HEK293 (cell line): ENCODE measurements around the gene EMP1.
A peak's percentile ranks its signal among the peaks of the same experiment; 100 is the strongest.

ENCODE experiments used
- CTCF ChIA-PET: fragments of 350-600 bp; formaldehyde crosslinking; extraction: SDS; loops from one replicate; lab custom pipeline; 2021; ENCODE audit warnings: antibody characterized with exemption; lab: Yijun Ruan, JAX
- POLR2A ChIA-PET: fragments of 300-600 bp; formaldehyde crosslinking; extraction: SDS; loops from one replicate; lab custom pipeline; 2020; ENCODE audit warnings: antibody characterized with exemption, inconsistent platforms; lab: Yijun Ruan, JAX
- H3K27ac ChIP-seq: fragments of 200-500 bp; sonication (Bioruptor generic); 2 replicates; pipeline ENCODE4 v1.5.1; 2014; ENCODE audit warnings: low read depth, low read length, control low read depth, inconsistent platforms; ENCODE audit errors: extremely low read depth
- H3K36me3 ChIP-seq, 2 experiments: fragments of 200-500 bp in 1 of 2; sonication (Bioruptor generic) in 1 of 2; 1 replicate in 1 of 2; 2 replicates in 1 of 2; pipeline ENCODE4 v1.5.1; 2014 to 2017; ENCODE audit warnings: inconsistent platforms in 2 of 2, low read length in 2 of 2; ENCODE audit not compliant: control insufficient read depth in 2 of 2, insufficient read depth in 1 of 2
- H3K4me1 ChIP-seq: fragments of 200-500 bp; sonication (Bioruptor generic); 2 replicates; pipeline ENCODE4 v1.5.1; 2014; ENCODE audit warnings: mild to moderate bottlenecking, low read length, inconsistent platforms; ENCODE audit not compliant: control insufficient read depth, insufficient read depth
- H3K4me3 ChIP-seq: 2 replicates; pipeline ENCODE4 v1.5.1; 2011; ENCODE audit warnings: low read depth, mild to moderate bottlenecking, control low read depth, low read length, moderate library complexity
- H3K9me3 ChIP-seq: fragments of 200-500 bp; sonication (Bioruptor generic); 2 replicates; pipeline ENCODE4 v1.5.1; 2014; ENCODE audit warnings: low read depth, low read length, inconsistent platforms; ENCODE audit not compliant: control insufficient read depth, insufficient read depth
- FEZF1 ChIP-seq: fragments of 450-650 bp; formaldehyde crosslinking; IDR thresholded peaks from 2 replicates; pipeline ENCODE4 v1.5.1; 2016; ENCODE audit warnings: missing biosample characterization, missing genetic modification characterization
- GLIS2 ChIP-seq: fragments of 450-650 bp; formaldehyde crosslinking; IDR thresholded peaks from 2 replicates; pipeline ENCODE4 v1.5.1; 2016; ENCODE audit warnings: missing biosample characterization, missing genetic modification characterization
- HOXC10 ChIP-seq: sonication (generic); formaldehyde crosslinking; IDR thresholded peaks from 2 replicates; pipeline ENCODE4 v1.8.1; 2023; ENCODE audit warnings: mild to moderate bottlenecking, missing genetic modification reagents
- KLF7 ChIP-seq: fragments of 450-650 bp; formaldehyde crosslinking; IDR thresholded peaks from 2 replicates; pipeline ENCODE4 v1.5.1; 2016; ENCODE audit warnings: missing biosample characterization, missing genetic modification characterization, borderline replicate concordance
- MZF1 ChIP-seq: fragments of 450-650 bp; formaldehyde crosslinking; IDR thresholded peaks from 2 replicates; pipeline ENCODE4 v1.5.1; 2017; ENCODE audit warnings: missing biosample characterization, missing genetic modification characterization, borderline replicate concordance
- OVOL3 ChIP-seq: fragments of 450-650 bp; formaldehyde crosslinking; IDR thresholded peaks from 2 replicates; pipeline ENCODE4 v1.5.1; 2016; ENCODE audit warnings: missing biosample characterization, missing genetic modification characterization
- PATZ1 ChIP-seq: fragments of 450-650 bp; formaldehyde crosslinking; IDR thresholded peaks from 2 replicates; pipeline ENCODE4 v1.5.1; 2016; ENCODE audit warnings: missing biosample characterization, missing genetic modification characterization
- REPIN1 ChIP-seq: fragments of 450-650 bp; formaldehyde crosslinking; IDR thresholded peaks from 2 replicates; pipeline ENCODE4 v1.5.1; 2017; ENCODE audit warnings: missing biosample characterization, missing genetic modification characterization, low read depth
- SETDB1 ChIP-seq: IDR thresholded peaks from one replicate; pipeline ENCODE4 v1.6.1; 2017; ENCODE audit warnings: mild to moderate bottlenecking, low read length, moderate library complexity, mixed read lengths; ENCODE audit not compliant: insufficient read length
- WT1 ChIP-seq: fragments of 450-650 bp; formaldehyde crosslinking; IDR thresholded peaks from 2 replicates; pipeline ENCODE4 v1.5.1; 2016; ENCODE audit warnings: missing biosample characterization, missing genetic modification characterization
- ZBTB44 ChIP-seq: fragments of 450-650 bp; IDR thresholded peaks from 2 replicates; pipeline ENCODE4 v1.5.1; 2018; ENCODE audit warnings: missing biosample characterization, mild to moderate bottlenecking, missing genetic modification characterization
- ZBTB48 ChIP-seq: fragments of 450-650 bp; formaldehyde crosslinking; IDR thresholded peaks from 2 replicates; pipeline ENCODE4 v1.5.1; 2016; ENCODE audit warnings: missing biosample characterization, missing genetic modification characterization
- ZBTB7A ChIP-seq: fragments of 450-650 bp; formaldehyde crosslinking; IDR thresholded peaks from 2 replicates; pipeline ENCODE4 v1.5.1; 2016; ENCODE audit warnings: low read depth, missing biosample characterization, missing genetic modification characterization
- ZFP37 ChIP-seq: fragments of 450-650 bp; formaldehyde crosslinking; IDR thresholded peaks from 2 replicates; pipeline ENCODE4 v1.5.1; 2016; ENCODE audit warnings: missing biosample characterization, missing genetic modification characterization
- ZFP69B ChIP-seq: fragments of 450-650 bp; formaldehyde crosslinking; IDR thresholded peaks from 2 replicates; pipeline ENCODE4 v1.5.1; 2016; ENCODE audit warnings: missing biosample characterization, missing genetic modification characterization
- ZNF10 ChIP-seq: fragments of 450-650 bp; formaldehyde crosslinking; IDR thresholded peaks from 2 replicates; pipeline ENCODE4 v1.5.1; 2017; ENCODE audit warnings: missing biosample characterization, missing genetic modification characterization
- ZNF112 ChIP-seq: fragments of 450-650 bp; formaldehyde crosslinking; IDR thresholded peaks from 2 replicates; pipeline ENCODE4 v1.5.0; 2017; ENCODE audit warnings: missing biosample characterization, missing genetic modification characterization
- ZNF138 ChIP-seq: fragments of 450-650 bp; formaldehyde crosslinking; IDR thresholded peaks from 2 replicates; pipeline ENCODE4 v1.5.1; 2016; ENCODE audit warnings: missing biosample characterization, missing genetic modification characterization, borderline replicate concordance
- ZNF16 ChIP-seq: fragments of 450-650 bp; formaldehyde crosslinking; IDR thresholded peaks from 2 replicates; pipeline ENCODE4 v1.5.1; 2016; ENCODE audit warnings: low read depth, missing biosample characterization, missing genetic modification characterization
- ZNF174 ChIP-seq: fragments of 450-650 bp; formaldehyde crosslinking; IDR thresholded peaks from 2 replicates; pipeline ENCODE4 v1.5.0; 2017; ENCODE audit warnings: missing biosample characterization, mild to moderate bottlenecking, missing genetic modification characterization
- ZNF184 ChIP-seq: fragments of 450-650 bp; IDR thresholded peaks from 2 replicates; pipeline ENCODE4 v1.5.1; 2018; ENCODE audit warnings: missing biosample characterization, mild to moderate bottlenecking, missing genetic modification characterization
- ZNF37A ChIP-seq: fragments of 450-650 bp; IDR thresholded peaks from 2 replicates; pipeline ENCODE4 v1.5.1; 2018; ENCODE audit warnings: missing biosample characterization, missing genetic modification characterization
- ZNF391 ChIP-seq: fragments of 450-650 bp; formaldehyde crosslinking; IDR thresholded peaks from 2 replicates; pipeline ENCODE4 v1.5.1; 2016; ENCODE audit warnings: low read depth, missing biosample characterization, missing genetic modification characterization, borderline replicate concordance
- ZNF404 ChIP-seq: fragments of 450-650 bp; formaldehyde crosslinking; IDR thresholded peaks from 2 replicates; pipeline ENCODE4 v1.5.1; 2017; ENCODE audit warnings: missing biosample characterization, missing genetic modification characterization
- ZNF449 ChIP-seq: fragments of 450-650 bp; formaldehyde crosslinking; IDR thresholded peaks from 2 replicates; pipeline ENCODE4 v1.5.1; 2017; ENCODE audit warnings: missing biosample characterization, mild to moderate bottlenecking, missing genetic modification characterization, moderate library complexity
- ZNF571 ChIP-seq: fragments of 450-650 bp; formaldehyde crosslinking; IDR thresholded peaks from 2 replicates; pipeline ENCODE4 v1.5.0; 2017; ENCODE audit warnings: missing biosample characterization, missing genetic modification characterization
- ZNF692 ChIP-seq: fragments of 450-650 bp; formaldehyde crosslinking; IDR thresholded peaks from 2 replicates; pipeline ENCODE4 v1.5.1; 2016; ENCODE audit warnings: missing biosample characterization, missing genetic modification characterization
- ZNF701 ChIP-seq: fragments of 450-650 bp; formaldehyde crosslinking; IDR thresholded peaks from 2 replicates; pipeline ENCODE4 v1.5.1; 2016; ENCODE audit warnings: missing biosample characterization, missing genetic modification characterization
- ZNF707 ChIP-seq: fragments of 450-650 bp; formaldehyde crosslinking; IDR thresholded peaks from 2 replicates; pipeline ENCODE4 v1.5.1; 2016; ENCODE audit warnings: missing biosample characterization, missing genetic modification characterization
- ZSCAN5A ChIP-seq: fragments of 450-650 bp; formaldehyde crosslinking; IDR thresholded peaks from 2 replicates; pipeline ENCODE4 v1.5.1; 2016; ENCODE audit warnings: missing biosample characterization, missing genetic modification characterization
- ZXDB ChIP-seq: fragments of 450-650 bp; formaldehyde crosslinking; IDR thresholded peaks from 2 replicates; pipeline ENCODE4 v1.5.1; 2016; ENCODE audit warnings: missing biosample characterization, missing genetic modification characterization

Gene EMP1

GRCh38 chr12:13255792-13256691, 59.5 kb downstream of the EMP1 start:
- Histone ChIP-seq H3K36me3 (no peaks in the 10 kb centered on the region), H3K9me3 (no peaks in the 10 kb centered on the region), H3K27ac (no peak overlapping the region), H3K4me3 (peak overlapping the region; percentile 32), H3K4me1 (peaks cover 14% of the 10 kb centered on the region)
- POLR2A ChIA-PET = interaction anchor here (0.6 to 1.1 kb wide), 2 partner anchors 10 to 487 kb away, joined by 3 read pairs; no protein-coding TSS in a partner anchor
- CTCF ChIA-PET = interaction anchor here (0.5 to 3.5 kb wide), 67 partner anchors 10 to 919 kb away, joined by 3 to 32 read pairs (median 4); no protein-coding TSS in a partner anchor
- no peak for TF ChIP-seq ZNF112 (tag by site-specific recombination)
- TF ChIP-seq ZFP69B = 0 out of 2 replicates have a peak, but pooled peaks have one; percentile 24
- TF ChIP-seq ZSCAN5A (tag by site-specific recombination) = no peak
- no peak; the same call in 1 of the 2 replicates for TF ChIP-seq ZFP37
- no peak for TF ChIP-seq MZF1 (tag by site-specific recombination)
- no peak for TF ChIP-seq ZBTB44 (tag by site-specific recombination)
- TF ChIP-seq ZNF16 (tag by site-specific recombination) = no peak
- TF ChIP-seq ZNF10 (tag by site-specific recombination) = no peak
- no peak for TF ChIP-seq ZNF404 (tag by site-specific recombination)
- TF ChIP-seq FEZF1 = no peak
- TF ChIP-seq ZNF692 (tag by site-specific recombination) = peak; percentile 57; the same call in 1 of the 2 replicates
- TF ChIP-seq KLF7 = no peak
- peak; percentile 96 for TF ChIP-seq WT1 (tag by site-specific recombination)
- no peak for TF ChIP-seq ZBTB7A
- TF ChIP-seq ZNF138 (tag by site-specific recombination) = no peak
- TF ChIP-seq ZBTB48 (tag by site-specific recombination) = peak; percentile 96
- TF ChIP-seq ZNF449 (tag by site-specific recombination) = no peak
- no peak for TF ChIP-seq REPIN1 (tag by site-specific recombination)
- peak; percentile 92; the same call in 1 of the 2 replicates for TF ChIP-seq ZNF391 (tag by site-specific recombination)
- TF ChIP-seq ZNF701 (tag by site-specific recombination) = no peak
- no peak for TF ChIP-seq ZNF571 (tag by site-specific recombination)
- no peak for TF ChIP-seq OVOL3
- TF ChIP-seq GLIS2 (tag by site-specific recombination) = no peak
- TF ChIP-seq ZNF184 (tag by site-specific recombination) = no peak; the same call in 1 of the 2 replicates
- TF ChIP-seq PATZ1 = peak; percentile 89
- TF ChIP-seq SETDB1 = no peak
- TF ChIP-seq ZXDB = peak; percentile 86
- no peak for TF ChIP-seq ZNF174 (tag by site-specific recombination)
- no peak for TF ChIP-seq ZNF707 (tag by site-specific recombination)
- no peak for TF ChIP-seq HOXC10
- TF ChIP-seq ZNF37A (tag by site-specific recombination) = no peak
